ENCODE results near the gene GPX4. TPM values are rescaled to one million over a fixed set of nuclear protein-coding genes. Genes with fewer than 3 reads are reported as not detected.

The GPX4 gene
- total and polyA plus RNA-seq, 2 of the 13 experiments (the other 11 are each of a cell fraction or from before 2014, with no cell fraction given) = 535 to 613 TPM

- no peak for TF ChIP-seq PREB (CRISPR knock-in tag; IDR thresholded peaks at IDR 0.05)
- no peak for TF ChIP-seq BCLAF1 (IDR thresholded peaks at IDR 0.05)
- no peak for TF ChIP-seq ZNF569 (CRISPR knock-in tag; IDR thresholded peaks at IDR 0.05; ENCODE audit: borderline replicate concordance)
- no peak for TF ChIP-seq ZNF597 (CRISPR knock-in tag; IDR thresholded peaks at IDR 0.05)
- TF ChIP-seq, protein P1, sequence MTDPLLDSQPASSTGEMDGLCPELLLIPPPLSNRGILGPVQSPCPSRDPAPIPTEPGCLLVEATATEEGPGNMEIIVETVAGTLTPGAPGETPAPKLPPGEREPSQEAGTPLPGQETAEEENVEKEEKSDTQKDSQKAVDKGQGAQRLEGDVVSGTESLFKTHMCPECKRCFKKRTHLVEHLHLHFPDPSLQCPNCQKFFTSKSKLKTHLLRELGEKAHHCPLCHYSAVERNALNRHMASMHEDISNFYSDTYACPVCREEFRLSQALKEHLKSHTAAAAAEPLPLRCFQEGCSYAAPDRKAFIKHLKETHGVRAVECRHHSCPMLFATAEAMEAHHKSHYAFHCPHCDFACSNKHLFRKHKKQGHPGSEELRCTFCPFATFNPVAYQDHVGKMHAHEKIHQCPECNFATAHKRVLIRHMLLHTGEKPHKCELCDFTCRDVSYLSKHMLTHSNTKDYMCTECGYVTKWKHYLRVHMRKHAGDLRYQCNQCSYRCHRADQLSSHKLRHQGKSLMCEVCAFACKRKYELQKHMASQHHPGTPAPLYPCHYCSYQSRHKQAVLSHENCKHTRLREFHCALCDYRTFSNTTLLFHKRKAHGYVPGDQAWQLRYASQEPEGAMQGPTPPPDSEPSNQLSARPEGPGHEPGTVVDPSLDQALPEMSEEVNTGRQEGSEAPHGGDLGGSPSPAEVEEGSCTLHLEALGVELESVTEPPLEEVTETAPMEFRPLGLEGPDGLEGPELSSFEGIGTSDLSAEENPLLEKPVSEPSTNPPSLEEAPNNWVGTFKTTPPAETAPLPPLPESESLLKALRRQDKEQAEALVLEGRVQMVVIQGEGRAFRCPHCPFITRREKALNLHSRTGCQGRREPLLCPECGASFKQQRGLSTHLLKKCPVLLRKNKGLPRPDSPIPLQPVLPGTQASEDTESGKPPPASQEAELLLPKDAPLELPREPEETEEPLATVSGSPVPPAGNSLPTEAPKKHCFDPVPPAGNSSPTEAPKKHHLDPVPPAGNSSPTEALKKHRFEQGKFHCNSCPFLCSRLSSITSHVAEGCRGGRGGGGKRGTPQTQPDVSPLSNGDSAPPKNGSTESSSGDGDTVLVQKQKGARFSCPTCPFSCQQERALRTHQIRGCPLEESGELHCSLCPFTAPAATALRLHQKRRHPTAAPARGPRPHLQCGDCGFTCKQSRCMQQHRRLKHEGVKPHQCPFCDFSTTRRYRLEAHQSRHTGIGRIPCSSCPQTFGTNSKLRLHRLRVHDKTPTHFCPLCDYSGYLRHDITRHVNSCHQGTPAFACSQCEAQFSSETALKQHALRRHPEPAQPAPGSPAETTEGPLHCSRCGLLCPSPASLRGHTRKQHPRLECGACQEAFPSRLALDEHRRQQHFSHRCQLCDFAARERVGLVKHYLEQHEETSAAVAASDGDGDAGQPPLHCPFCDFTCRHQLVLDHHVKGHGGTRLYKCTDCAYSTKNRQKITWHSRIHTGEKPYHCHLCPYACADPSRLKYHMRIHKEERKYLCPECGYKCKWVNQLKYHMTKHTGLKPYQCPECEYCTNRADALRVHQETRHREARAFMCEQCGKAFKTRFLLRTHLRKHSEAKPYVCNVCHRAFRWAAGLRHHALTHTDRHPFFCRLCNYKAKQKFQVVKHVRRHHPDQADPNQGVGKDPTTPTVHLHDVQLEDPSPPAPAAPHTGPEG (CRISPR knock-in tag; IDR thresholded peaks at IDR 0.05) = 0 out of 2 replicates have a peak, but pooled peaks have one; percentile 29
- TF ChIP-seq ZNF274 (CRISPR knock-in tag; IDR thresholded peaks at IDR 0.05) = no peak
- no peak; the same call in 1 of the 2 replicates for TF ChIP-seq ZNF160 (CRISPR knock-in tag; IDR thresholded peaks at IDR 0.05)
- TF ChIP-seq TBL1XR1 (IDR thresholded peaks at IDR 0.05; ENCODE audit: borderline replicate concordance, low read length, partially characterized antibody) = no peak
- peak; percentile 63; the same call in 1 of the 2 replicates for TF ChIP-seq ZNF124 (CRISPR knock-in tag; IDR thresholded peaks at IDR 0.05)
- TF ChIP-seq HNRNPH1 (optimal IDR thresholded peaks at IDR 0.05; ENCODE audit: low read depth, low read length) = no peak
- TF ChIP-seq XBP1 (CRISPR knock-in tag; IDR thresholded peaks at IDR 0.05) = no peak; the same call in 1 of the 2 replicates
- TF ChIP-seq ATM (IDR thresholded peaks at IDR 0.05; ENCODE audit: borderline replicate concordance) = no peak
- peak; percentile 21; the same call in 1 of the 2 replicates for TF ChIP-seq TARDBP (CRISPR knock-in tag; IDR thresholded peaks at IDR 0.05)
- TF ChIP-seq, protein P2, sequence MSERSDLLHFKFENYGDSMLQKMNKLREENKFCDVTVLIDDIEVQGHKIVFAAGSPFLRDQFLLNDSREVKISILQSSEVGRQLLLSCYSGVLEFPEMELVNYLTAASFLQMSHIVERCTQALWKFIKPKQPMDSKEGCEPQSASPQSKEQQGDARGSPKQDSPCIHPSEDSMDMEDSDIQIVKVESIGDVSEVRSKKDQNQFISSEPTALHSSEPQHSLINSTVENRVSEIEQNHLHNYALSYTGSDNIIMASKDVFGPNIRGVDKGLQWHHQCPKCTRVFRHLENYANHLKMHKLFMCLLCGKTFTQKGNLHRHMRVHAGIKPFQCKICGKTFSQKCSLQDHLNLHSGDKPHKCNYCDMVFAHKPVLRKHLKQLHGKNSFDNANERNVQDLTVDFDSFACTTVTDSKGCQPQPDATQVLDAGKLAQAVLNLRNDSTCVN (CRISPR knock-in tag; IDR thresholded peaks at IDR 0.05; ENCODE audit: borderline replicate concordance) = no peak
- no peak for TF ChIP-seq TRIM24 (CRISPR knock-in tag; IDR thresholded peaks at IDR 0.05)
- TF ChIP-seq ZNF432 (CRISPR knock-in tag; IDR thresholded peaks at IDR 0.05; ENCODE audit: borderline replicate concordance) = no peak
- TF ChIP-seq ZNF616 (CRISPR knock-in tag; IDR thresholded peaks at IDR 0.05; ENCODE audit: low read depth) = no peak; the same call in 1 of the 2 replicates
These were observed at the start of gene GPX4 (continued) for GRCh38 chr19:1103708-1104310.
